H1 (cell line): Measurements from ENCODE around the gene LCNL1. TPM values are rescaled to one million over a fixed set of nuclear protein-coding genes. Genes with fewer than 3 reads are reported as not detected.

Experiments used
- CTCF ChIA-PET: fragments of 300-600 bp; sonication (Branson Sonifier 250); formaldehyde crosslinking; loops from one replicate; lab custom pipeline; 2021; ENCODE audit not compliant: partially characterized antibody; lab: Charles Lee
- POLR2A ChIA-PET: fragments of 300-600 bp; sonication (Branson Sonifier 250); formaldehyde crosslinking; loops from one replicate; lab custom pipeline; 2021; ENCODE audit warnings: inconsistent platforms; ENCODE audit not compliant: partially characterized antibody; lab: Charles Lee
- DNase-seq, 2 experiments: peaks; one replicate each; pipeline versions ENCODE4 v3.0.0 to v3.0.0-alpha.2; 2010 to 2022; ENCODE audit warnings: low spot score in 2 of 2, low read depth in 1 of 2, mixed read lengths in 1 of 2
- FAIRE-seq: peaks from 2 replicates; lab custom pipeline; 2011; peaks lifted over from hg19 to GRCh38; lab: Jason Lieb, UNC
- H2AFZ ChIP-seq: 2 replicates; pipeline ENCODE4 v1.8.1; 2012; ENCODE audit warnings: low read length, inconsistent platforms
- H2AK5ac ChIP-seq: 2 replicates; pipeline ENCODE4 v1.6.1; 2013; ENCODE audit warnings: low read depth, low read length
- H2BK120ac ChIP-seq: replicated peaks from 2 replicates; pipeline ENCODE3; 2013; ENCODE audit warnings: low read depth, low read length, inconsistent platforms
- H2BK12ac ChIP-seq: 2 replicates; pipeline ENCODE4 v1.6.1; 2013; ENCODE audit warnings: low read depth, low read length
- H2BK15ac ChIP-seq: 2 replicates; pipeline ENCODE4 v1.6.1; 2013; ENCODE audit warnings: low read length
- H2BK20ac ChIP-seq: 2 replicates; pipeline ENCODE4 v1.6.1; 2013; ENCODE audit warnings: low read length
- H2BK5ac ChIP-seq: 2 replicates; pipeline ENCODE4 v1.6.1; 2013; ENCODE audit warnings: low read depth, low read length
- H3K14ac ChIP-seq: 2 replicates; pipeline ENCODE4 v1.6.1; 2013; ENCODE audit warnings: inconsistent platforms; ENCODE audit not compliant: insufficient read length
- H3K18ac ChIP-seq: 2 replicates; pipeline ENCODE4 v1.6.1; 2013; ENCODE audit warnings: low read length; ENCODE audit errors: extremely low read depth
- H3K23ac ChIP-seq: 2 replicates; pipeline ENCODE4 v1.6.1; 2013; ENCODE audit warnings: inconsistent platforms; ENCODE audit not compliant: insufficient read length
- H3K23me2 ChIP-seq: 2 replicates; pipeline ENCODE4 v1.6.1; 2013; ENCODE audit warnings: low read depth, low read length
- H3K27ac ChIP-seq: 2 replicates; pipeline ENCODE4 v1.6.1; 2011; ENCODE audit warnings: low read depth, low read length, inconsistent platforms
- H3K27me3 ChIP-seq, 4 experiments: replicated peaks in 1 of 4; 1 replicate in 1 of 4; 2 replicates in 3 of 4; pipeline versions ENCODE4 v1.6.1 to v1.8.1; 2011 to 2013; ENCODE audit warnings: low read length in 3 of 4, mild to moderate bottlenecking in 3 of 4, inconsistent platforms in 2 of 4, mixed read lengths in 2 of 4, moderate library complexity in 1 of 4; ENCODE audit not compliant: control insufficient read depth in 3 of 4, insufficient read depth in 3 of 4; ENCODE audit errors: extremely low read depth in 1 of 4
- H3K36me3 ChIP-seq, 4 experiments: 2 replicates each; pipeline versions ENCODE4 v1.6.1 to v1.8.1; 2011 to 2013; ENCODE audit warnings: mild to moderate bottlenecking in 4 of 4, low read length in 3 of 4, moderate library complexity in 2 of 4, control low read depth in 1 of 4, inconsistent platforms in 1 of 4; ENCODE audit not compliant: insufficient read depth in 4 of 4, control insufficient read depth in 2 of 4
- H3K4ac ChIP-seq: replicated peaks from 2 replicates; pipeline ENCODE3; 2013; ENCODE audit warnings: low read length, low read depth, mixed read lengths, inconsistent platforms; ENCODE audit not compliant: insufficient read length
- H3K4me1 ChIP-seq, 4 experiments: replicated peaks in 1 of 4; 1 replicate in 1 of 4; 2 replicates in 3 of 4; pipeline versions ENCODE4 v1.6.1 to v1.8.1; 2011 to 2013; ENCODE audit warnings: low read length in 3 of 4, inconsistent platforms in 2 of 4, mixed read lengths in 1 of 4; ENCODE audit not compliant: insufficient read depth in 4 of 4, control insufficient read depth in 3 of 4
- H3K4me2 ChIP-seq, 2 experiments: 2 replicates each; pipeline versions ENCODE4 v1.6.1 to v1.8.1; 2011 to 2013; ENCODE audit warnings: low read depth in 2 of 2, low read length in 2 of 2, control low read depth in 1 of 2, inconsistent platforms in 1 of 2, mild to moderate bottlenecking in 1 of 2; ENCODE audit not compliant: insufficient read depth in 1 of 2
- H3K4me3 ChIP-seq, 4 experiments: fragments of 200-600, 300-600 bp in 1 of 4; sonication (generic), shearing (Covaris generic), sonication (Bioruptor Twin) in 1 of 4; 2 replicates each; pipeline versions ENCODE4 v1.5.1 to v1.8.1; 2011 to 2016; ENCODE audit warnings: low read length in 4 of 4, low read depth in 3 of 4, control low read depth in 2 of 4, inconsistent platforms in 2 of 4, mild to moderate bottlenecking in 2 of 4, mixed read lengths in 1 of 4, moderate library complexity in 1 of 4; ENCODE audit not compliant: insufficient read depth in 2 of 4; ENCODE audit errors: extremely low read depth in 1 of 4
- H3K56ac ChIP-seq: replicated peaks from 2 replicates; pipeline ENCODE3; 2013; ENCODE audit warnings: low read depth, mild to moderate bottlenecking, mixed read lengths, low read length, inconsistent platforms; ENCODE audit not compliant: insufficient read length
- H3K79me1 ChIP-seq: 2 replicates; pipeline ENCODE4 v1.6.1; 2013; ENCODE audit warnings: low read depth, low read length, control low read depth
- H3K79me2 ChIP-seq, 2 experiments: 2 replicates each; pipeline versions ENCODE4 v1.6.1 to v1.8.1; 2012 to 2013; ENCODE audit warnings: low read length in 2 of 2, mild to moderate bottlenecking in 2 of 2, inconsistent platforms in 1 of 2; ENCODE audit not compliant: insufficient read depth in 2 of 2, control insufficient read depth in 1 of 2
- H3K9ac ChIP-seq, 4 experiments: replicated peaks in 1 of 4; 1 replicate in 1 of 4; 2 replicates in 3 of 4; pipeline versions ENCODE4 v1.6.1 to v1.8.1; 2011 to 2013; ENCODE audit warnings: low read depth in 3 of 4, low read length in 3 of 4, control low read depth in 2 of 4, mild to moderate bottlenecking in 2 of 4, moderate library complexity in 2 of 4, inconsistent platforms in 1 of 4; ENCODE audit errors: extremely low read depth in 1 of 4
- H3K9me3 ChIP-seq, 2 experiments: 2 replicates each; pipeline versions ENCODE4 v1.6.1 to v1.8.1; 2012 to 2013; ENCODE audit warnings: mild to moderate bottlenecking in 2 of 2, moderate library complexity in 2 of 2, control low read depth in 1 of 2, inconsistent platforms in 1 of 2, low read depth in 1 of 2, low read length in 1 of 2, mixed read lengths in 1 of 2; ENCODE audit not compliant: insufficient read depth in 2 of 2
- H4K20me1 ChIP-seq, 2 experiments: replicated peaks in 1 of 2; 2 replicates each; pipeline versions ENCODE3 to v1.8.1; 2011 to 2013; ENCODE audit warnings: inconsistent platforms in 2 of 2, low read length in 2 of 2, mild to moderate bottlenecking in 1 of 2; ENCODE audit not compliant: insufficient read depth in 2 of 2, control insufficient read depth in 1 of 2
- H4K5ac ChIP-seq: 2 replicates; pipeline ENCODE4 v1.6.1; 2013; ENCODE audit warnings: low read length, low read depth, mixed read lengths, inconsistent platforms; ENCODE audit not compliant: insufficient read length
- H4K8ac ChIP-seq: 2 replicates; pipeline ENCODE4 v1.8.0; 2013; ENCODE audit warnings: mild to moderate bottlenecking, moderate library complexity, low read length, inconsistent platforms; ENCODE audit not compliant: insufficient read depth; ENCODE audit errors: extremely low read depth
- H4K91ac ChIP-seq: replicated peaks from 2 replicates; pipeline ENCODE3; 2013; ENCODE audit warnings: low read length, mixed read lengths, inconsistent platforms; ENCODE audit not compliant: insufficient read length
- ASH2L ChIP-seq: fragments of 200-600, 300-600 bp; sonication (generic); IDR thresholded peaks from one replicate; pipeline ENCODE4 v1.7.1; 2017; ENCODE audit warnings: low read length
- GTF2F1 ChIP-seq: IDR thresholded peaks from 2 replicates; pipeline ENCODE4 v1.6.1; 2012; ENCODE audit warnings: low read depth, low read length, improper control_type of control experiment, borderline replicate concordance
- KDM4A ChIP-seq: IDR thresholded peaks from one replicate; pipeline ENCODE4 v1.7.1; 2012; ENCODE audit warnings: low read depth, mild to moderate bottlenecking, moderate library complexity, low read length, inconsistent platforms; ENCODE audit not compliant: severe bottlenecking
- NRF1 ChIP-seq: IDR thresholded peaks from 2 replicates; pipeline ENCODE4 v1.6.1; 2011; ENCODE audit warnings: mild to moderate bottlenecking, low read depth, low read length, improper control_type of control experiment
- WGBS, 2 experiments: shearing (Covaris generic) in 1 of 2; methylation state at CpG; one replicate each; pipeline versions ENCODE4 v1.1.6 to v1.1.7; 2013 to 2015; ENCODE audit warnings: low lambda C conversion rate in 2 of 2, mixed read lengths in 2 of 2, inconsistent platforms in 1 of 2, low coverage in 1 of 2, missing lambda C conversion rate in 1 of 2; ENCODE audit not compliant: insufficient replicate concordance in 2 of 2, insufficient coverage in 1 of 2, insufficient read length in 1 of 2; ENCODE audit errors: extremely low coverage in 1 of 2, missing lambda C conversion rate in 1 of 2; 5-methylcytosine and 5-hydroxymethylcytosine counted together
- polyA plus RNA-seq, 7 experiments: library from polyadenylated mRNA; depleted of rRNA in 3 of 7; stranded (reverse) in 5 of 7; unstranded in 2 of 7; fragments of >200 nt in 5 of 7; fragments of 200-250 nt in 2 of 7; gene quantifications; 1 replicate in 5 of 7; 2 replicates in 1 of 7; 4 replicates in 1 of 7; pipeline versions ENCODE4 v1.2.1 to v1.2.3, GENCODE V29; 2011 to 2013; ENCODE audit warnings: missing spikeins in 2 of 7, mixed read lengths in 2 of 7
- total RNA-seq: library from RNA; stranded (reverse); fragmentation: NEBNext Ultra II Directional; extraction: Animal tissue kit (Norgen Biotek cat#: 25700); gene quantifications from 2 replicates; pipeline ENCODE4 v1.2.1, GENCODE V29; 2021

Gene LCNL1
- total and polyA plus RNA-seq, 2 of the 8 experiments (the other 6 are each of a cell fraction or from before 2014, with no cell fraction given): 0.11 TPM; not detected in 1

GRCh38 chr9:136977649-136978072 lies 5.1 kb upstream of the LCNL1 start:
- H3K9ac ChIP-seq: peak overlapping the region in 1 of 4 experiments; percentile 34; a peak in 2 of 7 replicates
- POLR2A ChIA-PET: interaction anchor here (0.9 kb wide), 1 partner anchor 15 kb away, joined by 4 read pairs; no protein-coding TSS in a partner anchor

More at GRCh38 chr9:136977649-136978072, 5.1 kb upstream of the LCNL1 start:
- H3K79me2 ChIP-seq: no peaks in the 10 kb centered on the region
- no peak overlapping the region; the same call in 1 of the 2 replicates for H2BK5ac ChIP-seq
- 7% methylated on average over 31 of the region's 33 CpGs; no CpG with 5 or more reads in 1 of the 2 experiments for whole genome bisulfite sequencing, 2 experiments
- H2BK12ac ChIP-seq: peak overlapping the region; percentile 80; the same call in 1 of the 2 replicates
- H3K56ac ChIP-seq: no peak overlapping the region
- no peak overlapping the region for H2BK20ac ChIP-seq
- peaks cover 0 to 12% (median 5%) of the 10 kb centered on the region in 4 experiments; a peak in 5 of 7 replicates for H3K4me1 ChIP-seq
- TF ChIP-seq GTF2F1 (no peak), KDM4A (peak; percentile 74), ASH2L (peak; percentile 41), NRF1 (no peak)
- peak overlapping the region; percentile 54 for H4K91ac ChIP-seq
- H4K5ac ChIP-seq: no peak overlapping the region
- H3K4me3 ChIP-seq: peak overlapping the region; percentile 43 to 73 (median 52)
- no peak overlapping the region for H2AFZ ChIP-seq
- H3K4ac ChIP-seq: peak overlapping the region; percentile 38
- no peaks in the 10 kb centered on the region for H3K36me3 ChIP-seq
- H4K8ac ChIP-seq: no peak overlapping the region; the same call in 1 of the 2 replicates
- peaks cover 8% of the 10 kb centered on the region; the same call in 1 of the 2 replicates for H3K23me2 ChIP-seq
- peak overlapping the region; percentile 69 to 91 for H3K4me2 ChIP-seq
- no peak overlapping the region for H2AK5ac ChIP-seq
- no peak for FAIRE-seq
- H3K18ac ChIP-seq: peak overlapping the region; percentile 78; the same call in 1 of the 2 replicates
- no peak overlapping the region for H3K23ac ChIP-seq
- no peak overlapping the region for H3K27ac ChIP-seq
- H3K14ac ChIP-seq: no peak overlapping the region
- peak overlapping the region; percentile 33 for H2BK120ac ChIP-seq
- H3K27me3 ChIP-seq: peaks cover 0 to 5% (median 2%) of the 10 kb centered on the region in 4 experiments; a peak in 2 of 7 replicates
- H3K9me3 ChIP-seq: no peaks in the 10 kb centered on the region
- H2BK15ac ChIP-seq: no peak overlapping the region
- no peaks in the 10 kb centered on the region for H3K79me1 ChIP-seq
- no peak for DNase-seq
- H4K20me1 ChIP-seq: peaks cover 0 to 2% of the 10 kb centered on the region in 2 experiments
- CTCF ChIA-PET: interaction anchor here (0.8 to 5.6 kb wide), 11 partner anchors 11 to 172 kb away, joined by 3 to 45 read pairs (median 11); partner anchors contain the start of genes ABCA2 and PAXX
